GM19438 (cell line): ENCODE results near the gene FECH.
"Not testable (repeated sequence)": the region's sequence is repeated elsewhere in the genome, so short reads cannot be mapped to it uniquely, and the experiment has no call there.

Experiments used
- ATAC-seq: cut with Tn5 transposase; IDR thresholded peaks from one replicate; pipeline ENCODE4 v1.9.1; 2021; ENCODE audit warnings: low read depth; ENCODE audit not compliant: unreplicated experiment

Gene FECH

DNA sequence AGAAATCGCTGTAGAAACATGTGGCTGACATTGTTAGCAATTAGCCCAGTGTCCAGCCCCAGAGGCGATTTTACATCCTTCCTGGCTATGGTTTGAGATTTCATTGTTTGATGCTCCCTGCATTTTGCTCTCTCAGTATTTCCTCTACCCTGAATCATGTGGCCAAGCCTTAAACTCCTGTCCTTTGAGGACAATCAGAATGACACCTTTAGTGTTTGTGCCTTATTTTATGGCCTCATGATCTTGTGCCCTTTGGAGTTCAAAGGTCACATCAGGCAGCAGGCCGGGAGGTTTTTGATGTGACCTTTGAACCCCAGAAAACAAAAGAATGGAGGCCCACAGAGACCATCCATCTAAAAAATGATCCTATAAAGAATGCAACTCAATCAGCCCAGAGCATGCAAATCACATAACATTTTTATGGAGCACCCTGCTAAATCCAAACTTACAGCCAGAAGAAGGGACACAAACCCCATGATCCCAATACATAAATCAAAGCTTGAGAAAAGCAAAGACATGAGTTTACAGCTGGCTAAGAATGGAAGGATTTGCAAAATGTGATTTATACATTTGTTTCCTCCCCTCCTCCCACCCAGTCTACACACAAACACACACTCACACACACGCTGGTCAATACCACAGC, 52.5 kb downstream of the FECH start:
- ATAC-seq: no peak

DNA sequence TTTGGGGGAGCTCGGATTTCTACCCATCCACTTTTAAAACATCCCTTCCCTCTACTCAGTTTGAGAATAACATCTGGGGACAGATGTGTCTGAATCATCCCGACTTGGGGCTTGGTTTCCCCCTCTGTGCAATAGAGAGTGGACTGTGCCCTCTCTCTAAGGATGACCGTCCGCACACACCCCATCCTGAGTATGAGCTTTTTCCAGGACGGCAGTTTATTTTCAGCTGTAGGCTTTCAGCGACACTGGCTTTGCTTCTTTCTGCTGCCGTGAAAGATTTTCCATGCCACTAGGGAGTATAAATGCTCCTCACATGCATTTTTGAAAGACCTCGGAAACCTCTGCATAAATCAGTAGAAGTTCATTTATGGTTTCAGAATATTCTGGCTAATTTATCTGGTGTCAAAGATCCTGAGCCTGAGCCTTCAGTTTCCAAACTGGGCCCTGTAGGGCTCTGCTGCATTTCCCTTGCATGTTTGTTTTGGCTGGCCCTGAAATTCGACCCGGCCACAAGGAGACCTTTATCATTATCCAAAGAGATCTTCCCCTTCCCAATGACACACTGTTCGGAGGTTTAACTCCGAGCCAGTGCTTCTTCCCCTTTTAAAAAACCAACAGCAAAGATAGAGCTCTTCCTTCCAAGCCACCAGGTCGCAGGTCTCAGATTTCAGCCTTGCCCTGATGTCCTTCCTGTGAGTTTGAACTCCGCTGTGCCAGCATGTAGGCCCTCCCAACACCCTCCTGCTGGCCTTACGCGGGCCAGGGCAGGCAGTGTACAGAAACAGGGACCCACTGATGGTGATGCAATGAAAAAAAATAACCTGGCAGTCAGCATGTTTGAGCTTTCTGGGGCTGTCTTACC, 53.3 kb downstream of the FECH start:
- ATAC-seq: no peak

DNA sequence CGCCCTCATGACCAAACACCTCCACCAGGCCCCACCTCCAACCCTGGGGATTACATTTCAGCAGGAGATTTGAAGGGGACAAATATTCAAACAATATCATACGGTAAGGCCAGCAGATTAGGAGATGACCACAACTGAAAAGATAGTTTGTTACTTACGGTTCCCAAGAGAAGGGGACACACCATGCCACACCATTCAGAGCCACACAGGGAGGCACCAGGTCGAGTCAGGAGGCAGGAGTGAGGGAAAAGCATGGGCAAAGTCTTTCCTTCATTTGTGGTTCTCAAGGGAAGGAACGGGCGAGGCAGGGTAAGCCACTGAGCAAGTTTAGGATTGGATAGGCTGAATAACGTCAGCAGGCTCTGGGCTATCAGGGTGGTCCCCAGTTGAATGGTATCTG, 57.4 kb downstream of the FECH start:
- no peak for ATAC-seq

DNA sequence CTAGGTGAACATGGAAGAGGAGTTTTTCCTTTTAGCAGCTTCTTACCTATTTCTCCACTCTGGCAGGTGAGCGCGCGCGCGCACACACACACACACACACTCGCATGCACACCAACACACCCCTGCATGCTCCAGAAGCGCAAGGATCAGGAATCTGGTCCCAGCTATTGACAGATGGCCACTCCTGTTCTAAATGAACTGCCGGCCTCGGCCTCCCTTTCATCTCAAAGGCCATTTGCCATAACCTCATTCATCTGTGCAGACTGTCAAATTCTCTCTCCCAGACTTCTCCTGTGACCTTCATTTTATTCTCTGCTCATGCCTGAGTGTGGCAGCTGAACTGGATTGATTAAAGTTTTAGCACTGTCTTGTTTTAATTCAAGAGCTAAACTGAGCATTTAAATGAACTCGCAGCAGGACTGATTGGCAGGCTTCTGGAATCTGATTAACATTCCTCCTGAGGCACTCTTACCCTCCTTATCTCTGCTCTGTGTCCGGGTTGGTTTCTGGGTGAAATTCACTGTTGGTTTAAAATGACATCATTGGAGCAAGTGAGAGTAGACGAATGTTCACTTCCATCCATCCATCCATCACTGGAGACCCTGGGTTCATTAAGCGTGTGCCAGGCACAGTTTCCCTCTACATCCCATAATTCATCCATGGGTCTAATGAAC, 58.8 kb downstream of the FECH start:
- ATAC-seq: no peak

DNA sequence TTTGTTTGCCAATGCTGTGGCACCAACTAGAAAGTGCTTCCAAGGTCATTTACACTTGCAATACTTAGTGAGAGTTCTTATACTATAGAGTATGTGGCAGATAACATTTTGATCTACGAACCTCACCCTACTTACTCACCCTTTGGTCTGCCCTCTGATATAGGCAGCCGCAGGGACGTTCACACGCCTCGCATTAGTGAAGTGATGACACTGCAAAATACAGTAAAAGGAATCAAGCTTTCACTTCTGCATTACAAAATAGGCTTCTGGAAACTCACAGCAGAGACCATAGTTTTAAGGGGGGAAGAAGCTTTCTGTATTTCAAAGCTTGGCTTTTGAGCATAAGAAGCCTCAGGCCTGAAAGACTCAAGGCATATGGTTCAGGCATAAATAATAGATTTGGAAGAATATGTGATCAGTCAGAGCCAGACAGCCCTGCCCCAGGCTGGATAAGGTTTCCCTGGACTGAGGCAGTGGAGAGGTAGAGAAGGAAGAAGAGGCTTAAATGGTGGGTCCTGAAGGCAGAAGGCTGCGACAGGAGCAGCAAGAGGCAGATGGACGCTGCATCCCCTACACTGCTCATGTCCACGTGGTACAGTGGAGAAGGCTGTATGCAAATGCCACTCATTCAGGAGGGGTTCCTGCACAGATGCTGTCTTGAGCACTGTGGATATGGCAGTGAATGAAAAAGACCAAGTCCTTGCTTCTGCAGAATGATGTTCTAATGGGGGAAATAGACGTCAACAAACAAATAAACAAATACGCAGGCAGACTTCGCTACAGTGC, 63.1 kb downstream of the FECH start:
- no peak for ATAC-seq

DNA sequence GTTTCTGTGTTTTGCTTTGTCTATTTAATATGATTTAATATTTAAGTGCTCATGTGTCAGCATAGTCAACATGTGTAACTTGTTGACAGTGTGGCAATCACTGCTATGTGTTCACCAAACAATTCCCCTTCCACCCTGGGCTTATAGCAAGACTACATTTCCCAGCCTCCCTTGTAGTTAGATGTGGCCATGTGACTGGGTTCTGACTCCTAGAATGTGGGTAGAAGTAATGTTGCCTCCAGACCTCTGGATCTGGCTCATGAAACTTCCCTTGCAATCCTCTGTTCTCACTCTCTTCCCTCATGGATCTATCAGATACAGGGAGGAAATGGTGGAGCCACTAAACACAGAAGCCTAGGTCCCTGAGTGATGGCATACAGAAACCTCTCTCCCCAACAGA, 64.2 kb downstream of the FECH start:
- not testable (repeated sequence) for ATAC-seq

DNA sequence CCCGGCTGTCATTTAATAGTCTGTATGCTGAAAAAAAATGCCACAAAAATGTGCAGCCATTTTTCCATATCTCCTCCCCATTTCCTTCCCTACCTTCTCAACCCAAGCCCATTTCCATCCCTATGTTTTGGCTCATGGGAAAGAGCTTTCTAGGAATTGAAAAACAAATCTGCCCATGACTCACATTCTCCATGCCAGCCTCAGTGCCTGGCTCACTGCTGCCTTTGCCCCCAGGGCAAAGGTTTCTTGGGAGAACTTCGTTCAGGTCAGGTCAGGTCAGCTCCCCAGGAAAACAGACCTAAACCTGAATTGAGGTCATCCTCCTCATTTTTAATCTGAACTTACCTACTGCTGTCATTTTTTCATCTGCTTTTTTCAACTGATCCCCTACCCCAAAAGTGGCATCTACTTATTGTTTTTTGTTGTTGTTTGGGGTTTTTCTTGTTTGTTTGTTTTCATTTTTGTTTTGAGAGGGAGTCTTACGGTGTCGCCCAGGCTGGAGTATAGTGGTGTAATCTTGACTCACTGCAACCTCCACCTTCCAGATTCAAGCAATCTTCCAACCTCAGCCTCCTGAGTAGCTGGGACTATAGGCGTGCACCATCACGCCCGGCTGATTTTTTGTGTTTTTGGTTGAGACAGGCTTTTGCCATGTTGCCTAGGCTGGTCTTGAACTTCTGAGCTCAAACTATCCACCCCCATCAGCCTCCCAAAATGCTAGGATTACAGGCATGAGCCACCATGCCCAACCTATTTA, 66.7 kb downstream of the FECH start:
- ATAC-seq: no peak

DNA sequence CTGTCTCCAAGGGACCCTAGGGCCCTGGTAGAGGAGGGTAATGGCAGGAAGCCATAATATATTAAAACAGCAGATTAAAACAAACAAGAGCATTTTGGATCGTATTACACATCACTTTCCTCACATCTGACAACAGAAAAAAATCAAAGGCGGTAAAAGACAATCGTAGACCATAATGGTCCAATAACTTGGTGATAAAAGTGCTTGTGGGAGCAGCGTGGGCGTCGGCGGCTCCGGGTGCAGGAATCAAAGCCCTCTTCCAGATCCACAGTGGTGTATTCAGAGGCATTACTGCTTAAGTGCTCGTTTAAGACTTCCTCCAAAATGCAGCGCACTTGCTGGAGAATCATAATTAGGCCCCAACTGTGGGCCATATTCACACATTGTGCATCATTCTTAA, 68.0 kb downstream of the FECH start:
- no peak for ATAC-seq

DNA sequence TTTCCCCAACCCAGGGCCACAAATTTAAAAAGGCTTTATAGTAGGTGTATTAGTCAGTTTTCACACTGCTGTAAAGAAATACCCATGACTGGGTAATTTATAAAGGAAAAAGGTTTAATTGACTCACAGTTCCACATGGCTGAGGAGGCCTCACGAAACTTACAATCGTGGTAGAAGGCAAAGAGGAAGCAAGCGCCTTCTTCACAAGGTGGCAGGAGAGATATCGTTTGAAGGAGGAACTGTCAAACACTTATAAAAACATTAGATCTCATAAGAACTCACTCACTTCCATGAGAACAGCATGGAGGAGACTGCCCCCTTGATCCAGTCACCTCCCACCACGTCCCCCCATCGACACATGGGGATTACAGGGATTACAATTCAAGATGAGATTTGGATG, 70.4 kb downstream of the FECH start:
- ATAC-seq: no peak

DNA sequence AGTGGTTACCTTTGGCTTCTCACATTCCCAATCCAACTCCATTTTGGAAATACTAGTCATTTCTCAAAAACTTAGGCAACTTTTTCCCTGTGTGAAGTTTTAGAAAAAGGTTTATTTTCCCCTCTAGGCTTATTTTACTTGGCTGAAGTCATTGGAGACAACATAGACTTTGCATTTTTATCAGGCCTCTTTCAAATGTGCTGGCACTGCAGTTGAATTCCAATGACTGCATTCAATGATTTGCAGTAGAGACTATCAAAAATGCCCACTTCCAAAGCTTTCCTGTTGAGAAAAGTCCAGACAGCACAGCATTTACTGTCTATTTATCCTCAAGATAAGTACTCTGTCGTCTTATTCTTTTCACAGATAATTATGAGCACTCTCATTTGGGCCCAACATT, 81.3 kb downstream of the FECH start:
- no peak for ATAC-seq

DNA sequence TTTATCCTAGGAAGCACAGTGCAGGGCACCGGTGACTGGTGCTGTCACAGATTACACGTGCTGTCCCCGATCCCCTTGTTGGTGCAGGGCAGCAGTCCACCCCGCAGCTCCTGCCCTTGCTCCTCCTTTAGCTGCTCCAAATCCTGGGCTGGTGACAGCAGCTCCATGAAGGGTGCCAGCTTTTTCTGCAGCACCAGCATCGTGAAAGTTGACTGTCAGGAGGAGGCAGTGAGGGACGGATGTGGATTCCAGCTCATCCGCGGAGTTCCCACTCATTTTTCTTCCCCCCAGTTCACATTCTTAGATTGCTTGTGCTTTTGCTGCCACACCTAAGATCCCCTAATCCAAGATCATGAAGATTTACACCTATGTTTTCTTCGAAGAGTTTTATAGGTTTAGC, 83.9 kb downstream of the FECH start:
- ATAC-seq: no peak

DNA sequence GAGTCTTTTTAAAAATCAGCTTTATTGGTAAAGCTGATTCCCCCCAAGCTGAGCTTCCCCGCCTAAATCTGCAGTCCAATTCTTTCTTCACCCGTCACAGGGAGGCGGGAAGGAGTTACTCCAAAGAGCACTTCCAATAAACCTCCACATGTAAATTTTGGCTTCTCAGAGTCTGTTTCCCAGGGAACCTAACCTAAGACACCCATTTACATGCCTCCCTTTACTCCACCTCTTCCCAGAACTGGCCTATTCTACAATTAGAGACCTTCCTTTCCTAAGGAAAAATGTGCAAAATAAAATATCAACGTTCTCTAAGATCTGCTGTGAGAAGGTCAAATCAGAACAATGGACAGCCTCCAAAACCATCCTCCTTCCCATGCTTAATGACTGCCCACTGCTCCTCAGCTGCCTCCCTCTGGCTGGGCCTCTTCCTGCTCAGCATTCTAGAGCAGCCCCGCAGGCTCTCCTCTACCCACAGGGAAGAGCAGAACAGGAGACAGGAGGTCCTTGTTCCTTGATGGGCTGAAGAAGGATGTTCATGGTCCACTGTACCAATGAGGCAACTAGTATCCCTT, 87.7 kb downstream of the FECH start:
- no peak for ATAC-seq
